Sigmoid colon (tissue), 4 donors: ENCODE results near the gene DUSP23.

Experiments used
- CTCF ChIP-seq, 4 experiments: fragments of 450-650 bp in 3 of 4; fragments of 200-600 bp in 1 of 4; IDR thresholded peaks; one replicate each; pipeline ENCODE4 v1.5.1; 2016 to 2019; ENCODE audit warnings: antibody characterized with exemption in 4 of 4, mild to moderate bottlenecking in 3 of 4, moderate library complexity in 2 of 4
- EP300 ChIP-seq, 4 donors: sonication (generic); formaldehyde crosslinking; IDR thresholded peaks; one replicate each; pipeline ENCODE4 v1.6.1; 2017; ENCODE audit warnings: antibody characterized with exemption in 4 of 4
- POLR2A ChIP-seq, 2 donors: fragments of 450-650 bp; IDR thresholded peaks; one replicate each; pipeline ENCODE4 v1.6.1; 2016; ENCODE audit warnings: antibody characterized with exemption in 2 of 2, mild to moderate bottlenecking in 2 of 2, moderate library complexity in 2 of 2
- POLR2AphosphoS5 ChIP-seq, 4 donors: sonication (generic); formaldehyde crosslinking; IDR thresholded peaks; one replicate each; pipeline ENCODE4 v1.6.1; 2017; ENCODE audit warnings: antibody characterized with exemption in 4 of 4

- TF ChIP-seq POLR2A (IDR thresholded peaks at IDR 0.05) (no peak), POLR2AphosphoS5 (IDR thresholded peaks at IDR 0.05) (no peak), CTCF (IDR thresholded peaks at IDR 0.05) (no peak), EP300 (IDR thresholded peaks at IDR 0.05) (no peak)
Observed at GRCh38 chr1:159800177-159800930, 19.6 kb downstream of the DUSP23 start.
